ENCODE results near the gene GUCY1A2. TPM values are rescaled to one million over a fixed set of nuclear protein-coding genes. Genes with fewer than 3 reads are reported as not detected.
A peak's percentile ranks its signal among the peaks of the same experiment; 100 is the strongest.
"Not testable (repeated sequence)": the region's sequence is repeated elsewhere in the genome, so short reads cannot be mapped to it uniquely, and the experiment has no call there.

The GUCY1A2 gene
- total RNA-seq, 1 donor: 0.43 TPM

DNA sequence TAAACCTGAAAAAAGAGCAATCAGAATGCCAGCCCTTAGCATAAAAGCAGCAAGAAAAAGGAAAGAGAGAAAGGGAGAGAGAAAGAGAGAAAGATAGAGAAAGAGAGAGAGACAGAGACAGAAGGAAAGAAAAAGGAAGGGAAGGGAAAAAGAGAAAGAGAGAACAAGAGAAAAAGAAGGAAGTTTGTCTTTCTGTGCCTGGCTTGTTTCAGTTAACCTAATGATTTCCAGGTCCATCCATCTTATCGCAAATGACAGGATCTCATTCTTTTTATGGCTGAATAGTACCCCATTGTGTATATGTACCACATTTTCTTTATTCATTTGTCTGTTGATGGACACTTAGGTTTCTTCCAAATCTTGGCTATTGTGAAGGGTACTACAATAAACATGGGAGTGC, 230.8 kb downstream of the GUCY1A2 start:
- H3K4me3 ChIP-seq (ENCODE audit: low read depth, low read length): no peak overlapping the region
- DNase-seq (ENCODE audit: low read depth): no peak
- no peak for TF ChIP-seq CTCF (IDR thresholded peaks at IDR 0.05; ENCODE audit: insufficient read depth, low read depth, low read length)

- DNase-seq (ENCODE audit: low read depth): peak; percentile 10
- TF ChIP-seq CTCF (IDR thresholded peaks at IDR 0.05; ENCODE audit: insufficient read depth, low read depth, low read length): no peak
- H3K4me3 ChIP-seq (ENCODE audit: low read depth, low read length): no peak overlapping the region
These were observed 232.2 kb downstream of the GUCY1A2 start for GRCh38 chr11:106785913-106786650.

DNA sequence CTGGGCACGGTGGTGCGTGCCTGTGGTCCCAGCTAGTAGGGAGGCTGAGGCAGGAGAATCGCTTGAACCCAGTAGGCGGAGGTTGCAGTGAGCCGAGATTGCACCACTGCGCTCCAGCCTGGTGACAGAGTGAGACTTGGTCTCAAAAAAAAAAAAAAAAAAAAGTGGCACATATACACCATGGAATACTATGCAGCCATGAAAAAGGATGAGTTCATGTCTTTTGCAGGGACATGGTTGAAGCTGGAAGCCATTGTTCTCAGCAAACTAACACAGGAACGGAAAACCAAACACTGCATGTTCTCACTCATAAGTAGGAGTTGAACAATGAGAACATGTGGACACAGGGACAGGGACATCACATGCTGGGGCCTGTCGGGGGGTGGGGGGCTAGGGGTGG, 241.0 kb downstream of the GUCY1A2 start:
- not testable (repeated sequence) for DNase-seq (ENCODE audit: low read depth)

GRCh38 chr11:106770489-106771085, 247.7 kb downstream of the GUCY1A2 start:
- peak; percentile 30 for DNase-seq (ENCODE audit: low read depth)
- H3K4me3 ChIP-seq (ENCODE audit: low read depth, low read length): no peak overlapping the region
- TF ChIP-seq CTCF (IDR thresholded peaks at IDR 0.05; ENCODE audit: insufficient read depth, low read depth, low read length): no peak

More for the DNA sequence above, 241.0 kb downstream of the GUCY1A2 start:
- H3K4me3 ChIP-seq (ENCODE audit: low read depth, low read length): not testable (repeated sequence)

- DNase-seq (ENCODE audit: low read depth): no peak
These were observed 252.6 kb downstream of the GUCY1A2 start for GRCh38 chr11:106765469-106766258.

DNA sequence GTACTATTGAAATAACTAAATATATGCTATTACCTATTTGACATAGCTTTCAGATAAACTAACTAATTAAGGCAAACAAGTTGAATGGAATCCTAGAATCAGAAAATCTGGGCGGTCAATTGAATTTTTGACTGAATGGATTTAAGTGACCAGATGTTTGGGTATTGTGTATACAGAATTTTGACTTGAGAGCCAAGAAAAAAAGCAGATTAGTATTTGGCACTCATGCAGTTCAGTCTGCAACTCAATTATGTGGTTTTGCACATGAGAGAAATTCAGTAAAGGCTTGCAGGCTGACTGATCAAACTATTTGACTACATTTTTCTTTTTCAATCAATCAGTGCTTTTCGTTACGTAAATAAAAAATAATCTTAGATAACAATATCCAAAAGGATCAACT, 254.8 kb downstream of the GUCY1A2 start:
- no peak for TF ChIP-seq CTCF (IDR thresholded peaks at IDR 0.05; ENCODE audit: insufficient read depth, low read depth, low read length)
- no peak for DNase-seq (ENCODE audit: low read depth)

More at GRCh38 chr11:106765469-106766258, 252.6 kb downstream of the GUCY1A2 start:
- H3K4me3 ChIP-seq (ENCODE audit: low read depth, low read length): no peak overlapping the region
- no peak for TF ChIP-seq CTCF (IDR thresholded peaks at IDR 0.05; ENCODE audit: insufficient read depth, low read depth, low read length)

DNA sequence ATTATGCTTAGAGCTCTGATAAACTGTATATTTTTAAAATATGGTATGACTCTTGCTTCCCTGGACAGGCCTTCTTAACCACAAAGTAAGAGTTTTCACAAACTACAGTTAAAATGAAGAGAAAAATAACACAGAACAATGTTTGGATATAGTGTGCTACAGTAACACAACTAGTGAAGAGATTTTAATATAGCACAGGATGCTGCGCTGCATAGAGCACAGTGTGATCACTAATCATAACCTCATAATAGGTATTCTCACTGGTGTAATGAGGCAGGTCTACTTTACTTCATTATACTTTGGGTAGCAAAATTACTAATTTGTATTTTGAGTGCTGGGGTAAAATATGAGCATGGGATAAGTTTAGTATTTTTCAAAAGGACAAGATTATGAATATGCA, 256.5 kb downstream of the GUCY1A2 start:
- TF ChIP-seq CTCF (IDR thresholded peaks at IDR 0.05; ENCODE audit: insufficient read depth, low read depth, low read length): no peak
- DNase-seq (ENCODE audit: low read depth): no peak
- no peak overlapping the region for H3K4me3 ChIP-seq (ENCODE audit: low read depth, low read length)

More for the DNA sequence above, 254.8 kb downstream of the GUCY1A2 start:
- no peak overlapping the region for H3K4me3 ChIP-seq (ENCODE audit: low read depth, low read length)
